ENCODE results near the gene EVI2B.
"Not testable (repeated sequence)": the region's sequence is repeated elsewhere in the genome, so short reads cannot be mapped to it uniquely, and the experiment has no call there.

DNA sequence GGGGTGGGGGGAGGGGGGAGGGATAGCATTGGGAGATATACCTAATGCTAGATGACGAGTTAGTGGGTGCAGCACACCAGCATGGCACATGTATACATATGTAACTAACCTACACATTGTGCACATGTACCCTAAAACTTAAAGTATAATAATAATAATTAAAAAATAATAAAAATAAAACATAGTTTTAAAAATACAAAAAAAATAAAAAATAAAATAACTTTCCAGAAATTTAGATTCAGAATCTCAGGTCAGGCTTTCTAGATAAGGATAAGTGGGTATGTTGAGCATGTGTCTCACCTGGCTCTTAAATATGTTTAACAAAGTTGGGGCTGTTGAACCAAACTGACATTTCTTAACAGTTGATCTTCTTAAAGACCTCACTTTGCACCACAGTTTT is 25.9 kb downstream of the EVI2B start:
- not testable (repeated sequence) for TF ChIP-seq CTCF, POLR2A (IDR thresholded peaks at IDR 0.05)
